GM18873 (cell line): ENCODE data around the gene NUMA1.
A peak's percentile ranks its signal among the peaks of the same experiment; 100 is the strongest.

Experiments
- ATAC-seq: cut with Tn5 transposase; IDR thresholded peaks from one replicate; pipeline ENCODE4 v1.9.1; 2021; ENCODE audit warnings: mild to moderate bottlenecking, moderate library complexity, moderate number of reproducible peaks; ENCODE audit not compliant: unreplicated experiment, low FRiP score

Gene NUMA1

GRCh38 chr11:71979094-71979493 lies 101.2 kb downstream of the NUMA1 start:
- ATAC-seq = no peak

- no peak for ATAC-seq
Observed at GRCh38 chr11:71977743-71978418, 102.5 kb downstream of the NUMA1 start.

GRCh38 chr11:71977090-71977489 lies 103.3 kb downstream of the NUMA1 start:
- no peak for ATAC-seq

GRCh38 chr11:71976551-71976950 lies 103.8 kb downstream of the NUMA1 start:
- no peak for ATAC-seq

- ATAC-seq = no peak
Observed at GRCh38 chr11:71971680-71972079, 108.7 kb downstream of the NUMA1 start.

GRCh38 chr11:71964641-71965040 lies 115.7 kb downstream of the NUMA1 start:
- no peak for ATAC-seq

- no peak for ATAC-seq
Observed at GRCh38 chr11:71963468-71963867, 116.9 kb downstream of the NUMA1 start.

GRCh38 chr11:71962428-71963038 lies 117.8 kb downstream of the NUMA1 start:
- ATAC-seq = peak; percentile 40

- ATAC-seq = no peak
Observed at GRCh38 chr11:71955898-71956456, 124.4 kb downstream of the NUMA1 start.
